ENCODE results near the gene CBFA2T2.
"Not testable (repeated sequence)": the region's sequence is repeated elsewhere in the genome, so short reads cannot be mapped to it uniquely, and the experiment has no call there.

The CBFA2T2 gene

DNA sequence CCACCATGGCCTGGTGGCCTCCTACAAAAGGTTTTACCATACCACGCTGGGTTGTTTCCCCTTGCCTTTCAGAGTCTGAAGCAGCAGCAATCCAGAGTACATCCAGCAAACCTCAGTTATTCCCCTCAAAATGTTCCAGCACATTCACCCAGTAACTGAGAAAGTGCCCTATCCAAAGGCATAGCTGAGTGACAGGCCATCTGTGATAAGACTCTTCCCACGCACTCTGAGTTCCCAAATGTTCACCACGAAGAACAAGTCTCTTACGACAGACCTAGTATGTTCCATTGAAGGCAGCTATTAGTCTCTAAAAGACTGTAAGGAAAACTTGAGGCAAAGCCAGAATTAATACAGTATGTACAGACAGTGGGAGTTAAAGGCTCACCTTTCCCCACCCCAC is 140.6 kb downstream of the CBFA2T2 start:
- H3K4me2 ChIP-seq (ENCODE audit: insufficient read depth, low read length) = no peak overlapping the region
- TF ChIP-seq EZH2 (IDR thresholded peaks at IDR 0.05; ENCODE audit: borderline replicate concordance, low read depth, low read length, severe bottlenecking) = no peak
- TF ChIP-seq, protein P1, sequence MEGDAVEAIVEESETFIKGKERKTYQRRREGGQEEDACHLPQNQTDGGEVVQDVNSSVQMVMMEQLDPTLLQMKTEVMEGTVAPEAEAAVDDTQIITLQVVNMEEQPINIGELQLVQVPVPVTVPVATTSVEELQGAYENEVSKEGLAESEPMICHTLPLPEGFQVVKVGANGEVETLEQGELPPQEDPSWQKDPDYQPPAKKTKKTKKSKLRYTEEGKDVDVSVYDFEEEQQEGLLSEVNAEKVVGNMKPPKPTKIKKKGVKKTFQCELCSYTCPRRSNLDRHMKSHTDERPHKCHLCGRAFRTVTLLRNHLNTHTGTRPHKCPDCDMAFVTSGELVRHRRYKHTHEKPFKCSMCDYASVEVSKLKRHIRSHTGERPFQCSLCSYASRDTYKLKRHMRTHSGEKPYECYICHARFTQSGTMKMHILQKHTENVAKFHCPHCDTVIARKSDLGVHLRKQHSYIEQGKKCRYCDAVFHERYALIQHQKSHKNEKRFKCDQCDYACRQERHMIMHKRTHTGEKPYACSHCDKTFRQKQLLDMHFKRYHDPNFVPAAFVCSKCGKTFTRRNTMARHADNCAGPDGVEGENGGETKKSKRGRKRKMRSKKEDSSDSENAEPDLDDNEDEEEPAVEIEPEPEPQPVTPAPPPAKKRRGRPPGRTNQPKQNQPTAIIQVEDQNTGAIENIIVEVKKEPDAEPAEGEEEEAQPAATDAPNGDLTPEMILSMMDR (IDR thresholded peaks at IDR 0.05; ENCODE audit: borderline replicate concordance, extremely low read depth, low read length, poor library complexity, severe bottlenecking) = no peak
- DNase-seq (no peak), ATAC-seq (ENCODE audit: insufficient read depth, low read depth) (no peak)
- H4K20me1 ChIP-seq (ENCODE audit: insufficient read depth, low read length) = no peaks in the 10 kb centered on the region
- H3K9ac ChIP-seq (ENCODE audit: low read depth, low read length) = no peak overlapping the region
- no peak overlapping the region for H2AFZ ChIP-seq (ENCODE audit: low read depth, low read length)
- H3K79me2 ChIP-seq (ENCODE audit: insufficient read depth, low read length) = no peaks in the 10 kb centered on the region
- peaks cover 69% of the 10 kb centered on the region for H3K36me3 ChIP-seq (ENCODE audit: insufficient read depth, low read length)
- H3K4me3 ChIP-seq (ENCODE audit: low read depth in 1 of 2, low read length in 2 of 2) = no peak overlapping the region
- H3K9me3 ChIP-seq (ENCODE audit: insufficient read depth, low read length, severe bottlenecking) = no peaks in the 10 kb centered on the region
- no peak overlapping the region for H3K27ac ChIP-seq (ENCODE audit: low read length)
- no peaks in the 10 kb centered on the region for H3K4me1 ChIP-seq (ENCODE audit: insufficient read depth, low read length)
- H3K27me3 ChIP-seq (ENCODE audit: insufficient read depth, low read length, poor library complexity) = no peaks in the 10 kb centered on the region

DNA sequence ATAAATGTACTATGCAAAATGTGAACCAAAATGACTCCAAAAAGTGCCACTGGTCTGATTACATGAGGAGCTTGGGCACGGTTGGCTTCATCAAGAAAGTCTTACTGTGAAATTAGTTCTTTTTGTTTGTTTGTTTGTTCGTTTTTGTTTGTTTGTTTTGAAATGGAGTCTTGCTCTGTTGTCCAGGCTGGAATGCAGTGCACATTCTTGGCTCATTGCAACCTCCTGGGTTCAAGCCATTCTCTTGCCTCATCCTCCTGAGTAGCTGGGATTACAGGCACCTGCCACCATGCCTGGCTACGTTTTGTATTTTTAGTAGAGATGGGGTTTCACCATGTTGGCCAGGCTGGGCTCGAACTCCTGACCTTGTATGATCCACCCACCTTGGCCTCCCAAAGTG is 142.0 kb downstream of the CBFA2T2 start:
- ATAC-seq (ENCODE audit: insufficient read depth, low read depth); H4K20me1 ChIP-seq (ENCODE audit: insufficient read depth, low read length); DNase-seq; H3K27ac ChIP-seq (ENCODE audit: low read length); H3K27me3 ChIP-seq (ENCODE audit: insufficient read depth, low read length, poor library complexity); H2AFZ ChIP-seq (ENCODE audit: low read depth, low read length); H3K9ac ChIP-seq (ENCODE audit: low read depth, low read length); H3K79me2 ChIP-seq (ENCODE audit: insufficient read depth, low read length); H3K4me2 ChIP-seq (ENCODE audit: insufficient read depth, low read length); H3K4me1 ChIP-seq (ENCODE audit: insufficient read depth, low read length); H3K9me3 ChIP-seq (ENCODE audit: insufficient read depth, low read length, severe bottlenecking); H3K4me3 ChIP-seq (ENCODE audit: low read depth in 1 of 2, low read length in 2 of 2): not testable (repeated sequence)
- peaks cover 65% of the 10 kb centered on the region for H3K36me3 ChIP-seq (ENCODE audit: insufficient read depth, low read length)

DNA sequence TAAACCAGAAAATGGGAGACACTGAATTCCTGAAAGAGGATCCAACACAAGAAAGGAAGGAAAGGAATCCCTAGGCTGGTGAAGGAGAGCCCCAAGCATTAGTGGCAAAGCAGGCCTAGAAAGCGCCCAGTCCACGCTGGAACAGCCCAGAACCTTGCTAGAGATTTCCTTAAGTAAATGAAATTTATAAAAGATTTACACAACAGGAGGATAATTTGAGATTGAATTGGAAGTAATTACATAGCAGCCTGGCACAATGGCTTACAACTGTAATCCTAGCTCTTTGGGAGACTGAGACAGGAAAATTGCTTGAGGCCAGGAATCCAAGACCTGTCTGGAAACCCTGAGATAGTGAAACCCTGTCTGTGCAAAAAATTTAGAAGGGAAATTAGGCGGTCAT is 145.4 kb downstream of the CBFA2T2 start:
- Histone ChIP-seq H3K9me3 (ENCODE audit: insufficient read depth, low read length, severe bottlenecking) (no peaks in the 10 kb centered on the region), H3K9ac (ENCODE audit: low read depth, low read length) (no peak overlapping the region), H3K27me3 (ENCODE audit: insufficient read depth, low read length, poor library complexity) (no peaks in the 10 kb centered on the region), H4K20me1 (ENCODE audit: insufficient read depth, low read length) (no peaks in the 10 kb centered on the region), H3K79me2 (ENCODE audit: insufficient read depth, low read length) (no peaks in the 10 kb centered on the region), H2AFZ (ENCODE audit: low read depth, low read length) (no peak overlapping the region), H3K4me1 (ENCODE audit: insufficient read depth, low read length) (no peaks in the 10 kb centered on the region), H3K36me3 (ENCODE audit: insufficient read depth, low read length) (peaks cover 61% of the 10 kb centered on the region), H3K4me2 (ENCODE audit: insufficient read depth, low read length) (no peak overlapping the region), H3K27ac (ENCODE audit: low read length) (no peak overlapping the region), H3K4me3 (ENCODE audit: low read depth in 1 of 2, low read length in 2 of 2) (no peak overlapping the region)
- ATAC-seq (ENCODE audit: insufficient read depth, low read depth) = no peak
- TF ChIP-seq EZH2 (IDR thresholded peaks at IDR 0.05; ENCODE audit: borderline replicate concordance, low read depth, low read length, severe bottlenecking) = no peak
- TF ChIP-seq, protein P1 (IDR thresholded peaks at IDR 0.05; ENCODE audit: borderline replicate concordance, extremely low read depth, low read length, poor library complexity, severe bottlenecking) = no peak
- no peak for DNase-seq

DNA sequence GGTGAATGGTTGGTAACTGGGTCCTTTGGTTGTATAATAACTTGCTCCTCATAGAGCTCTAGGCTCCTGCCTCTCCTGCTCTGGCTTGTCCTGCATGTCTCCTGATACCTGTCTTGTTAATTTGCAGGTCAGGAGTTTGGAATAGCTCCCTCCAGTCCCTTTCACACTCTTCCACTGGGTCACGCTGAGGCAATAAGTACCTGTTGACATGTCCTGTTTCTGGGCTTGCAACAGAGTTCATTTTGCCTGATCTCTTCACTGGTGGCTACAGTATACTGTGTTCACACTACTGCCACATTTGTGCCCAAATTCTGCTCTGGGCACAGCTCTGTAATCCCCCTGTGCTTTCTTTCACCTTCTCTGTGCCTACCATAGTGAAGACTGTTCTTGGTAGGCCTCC is 146.9 kb downstream of the CBFA2T2 start:
- Histone ChIP-seq H2AFZ (ENCODE audit: low read depth, low read length) (no peak overlapping the region), H3K27ac (ENCODE audit: low read length) (no peak overlapping the region), H3K4me3 (ENCODE audit: low read depth in 1 of 2, low read length in 2 of 2) (no peak overlapping the region), H3K36me3 (ENCODE audit: insufficient read depth, low read length) (peaks cover 62% of the 10 kb centered on the region), H3K9ac (ENCODE audit: low read depth, low read length) (no peak overlapping the region), H3K79me2 (ENCODE audit: insufficient read depth, low read length) (no peaks in the 10 kb centered on the region), H4K20me1 (ENCODE audit: insufficient read depth, low read length) (no peaks in the 10 kb centered on the region), H3K4me2 (ENCODE audit: insufficient read depth, low read length) (no peak overlapping the region), H3K27me3 (ENCODE audit: insufficient read depth, low read length, poor library complexity) (no peaks in the 10 kb centered on the region), H3K9me3 (ENCODE audit: insufficient read depth, low read length, severe bottlenecking) (no peaks in the 10 kb centered on the region), H3K4me1 (ENCODE audit: insufficient read depth, low read length) (no peaks in the 10 kb centered on the region)
- ATAC-seq (ENCODE audit: insufficient read depth, low read depth) (no peak), DNase-seq (no peak)
- TF ChIP-seq EZH2 (IDR thresholded peaks at IDR 0.05; ENCODE audit: borderline replicate concordance, low read depth, low read length, severe bottlenecking) = no peak
- TF ChIP-seq, protein P1 (IDR thresholded peaks at IDR 0.05; ENCODE audit: borderline replicate concordance, extremely low read depth, low read length, poor library complexity, severe bottlenecking) = no peak

All from DND-41 (cell line).